H9 (cell line): ENCODE data around the gene ACVR1C. TPM values are rescaled to one million over a fixed set of nuclear protein-coding genes. Genes with fewer than 3 reads are reported as not detected.

Source experiments
- DNase-seq: peaks from one replicate; pipeline ENCODE4 v3.0.0-alpha.2; 2017
- H2AFZ ChIP-seq: one replicate; pipeline ENCODE4 v1.6.1; 2013; ENCODE audit warnings: mild to moderate bottlenecking, low read length, control low read depth, moderate library complexity
- H2AK5ac ChIP-seq: 2 replicates; pipeline ENCODE4 v1.6.1; 2013; ENCODE audit warnings: low read length, control low read depth, mixed read lengths; ENCODE audit not compliant: insufficient read length
- H2BK120ac ChIP-seq: one replicate; pipeline ENCODE4 v1.6.1; 2013; ENCODE audit warnings: low read depth, mild to moderate bottlenecking, low read length, control low read depth, inconsistent platforms; ENCODE audit not compliant: poor library complexity, severe bottlenecking
- H2BK12ac ChIP-seq: 2 replicates; pipeline ENCODE4 v1.6.1; 2013; ENCODE audit warnings: low read length, control low read depth, mixed read lengths, low read depth; ENCODE audit not compliant: insufficient read length
- H2BK15ac ChIP-seq: 2 replicates; pipeline ENCODE4 v1.6.1; 2013; ENCODE audit warnings: low read depth, low read length, control low read depth
- H2BK20ac ChIP-seq: one replicate; pipeline ENCODE4 v1.6.1; 2013; ENCODE audit warnings: low read depth, mild to moderate bottlenecking, low read length, control low read depth, inconsistent platforms; ENCODE audit not compliant: poor library complexity, severe bottlenecking
- H2BK5ac ChIP-seq: 2 replicates; pipeline ENCODE4 v1.6.1; 2013; ENCODE audit warnings: low read length, control low read depth, mixed read lengths; ENCODE audit not compliant: insufficient read length
- H3K14ac ChIP-seq: 2 replicates; pipeline ENCODE4 v1.6.1; 2013; ENCODE audit warnings: low read length, control low read depth; ENCODE audit not compliant: insufficient read depth
- H3K18ac ChIP-seq: 2 replicates; pipeline ENCODE4 v1.6.1; 2013; ENCODE audit warnings: low read depth, mild to moderate bottlenecking, mixed read lengths, low read length, control low read depth; ENCODE audit not compliant: insufficient read length
- H3K23ac ChIP-seq: 2 replicates; pipeline ENCODE4 v1.6.1; 2013; ENCODE audit warnings: low read length, control low read depth, mixed read lengths, low read depth; ENCODE audit not compliant: insufficient read length
- H3K23me2 ChIP-seq: 2 replicates; pipeline ENCODE4 v1.6.1; 2013; ENCODE audit warnings: low read depth, mild to moderate bottlenecking, mixed read lengths, low read length, control low read depth; ENCODE audit not compliant: insufficient read length, poor library complexity, severe bottlenecking
- H3K27ac ChIP-seq: 2 replicates; pipeline ENCODE4 v1.5.1; 2013; ENCODE audit warnings: low read length, control low read depth, mixed read lengths, low read depth; ENCODE audit not compliant: insufficient read length
- H3K27me3 ChIP-seq: 2 replicates; pipeline ENCODE4 v1.6.1; 2013; ENCODE audit warnings: low read length, control low read depth, inconsistent platforms; ENCODE audit not compliant: insufficient read depth
- H3K4ac ChIP-seq: 2 replicates; pipeline ENCODE4 v1.6.1; 2013; ENCODE audit warnings: low read depth, mild to moderate bottlenecking, control low read depth, inconsistent platforms, low read length, moderate library complexity
- H3K4me1 ChIP-seq: 2 replicates; pipeline ENCODE4 v1.6.1; 2013; ENCODE audit warnings: low read length, control low read depth, inconsistent platforms; ENCODE audit not compliant: insufficient read depth
- H3K4me2 ChIP-seq: 2 replicates; pipeline ENCODE4 v1.6.1; 2013; ENCODE audit warnings: low read length, control low read depth, mixed read lengths; ENCODE audit not compliant: insufficient read length, insufficient read depth
- H3K56ac ChIP-seq: 2 replicates; pipeline ENCODE4 v1.6.1; 2013; ENCODE audit warnings: low read depth, mild to moderate bottlenecking, mixed read lengths, low read length, control low read depth; ENCODE audit not compliant: insufficient read length
- H3K79me1 ChIP-seq: 2 replicates; pipeline ENCODE4 v1.6.1; 2013; ENCODE audit warnings: low read depth, mild to moderate bottlenecking, moderate library complexity, low read length, control low read depth, inconsistent platforms; ENCODE audit not compliant: insufficient read depth, poor library complexity, severe bottlenecking
- H3K79me2 ChIP-seq: 2 replicates; pipeline ENCODE4 v1.6.1; 2013; ENCODE audit warnings: low read length, control low read depth, inconsistent platforms; ENCODE audit not compliant: insufficient read depth
- H3K9ac ChIP-seq: 2 replicates; pipeline ENCODE4 v1.6.1; 2013; ENCODE audit warnings: low read length, control low read depth, mixed read lengths; ENCODE audit not compliant: insufficient read length; ENCODE audit errors: extremely low read depth
- H3K9me3 ChIP-seq: one replicate; pipeline ENCODE4 v1.6.1; 2013; ENCODE audit warnings: low read depth, low read length, inconsistent platforms; ENCODE audit not compliant: control insufficient read depth
- H3T11ph ChIP-seq: one replicate; pipeline ENCODE4 v1.6.1; 2013; ENCODE audit warnings: mild to moderate bottlenecking, low read length, control low read depth, inconsistent platforms
- H4K20me1 ChIP-seq: one replicate; pipeline ENCODE4 v1.6.1; 2013; ENCODE audit not compliant: control insufficient read depth, insufficient read length, insufficient read depth
- H4K5ac ChIP-seq: 2 replicates; pipeline ENCODE4 v1.6.1; 2013; ENCODE audit warnings: low read depth, mild to moderate bottlenecking, mixed read lengths, low read length, control low read depth; ENCODE audit not compliant: insufficient read length
- H4K8ac ChIP-seq: replicated peaks from 2 replicates; pipeline ENCODE4 v1.6.1; 2013; ENCODE audit warnings: low read length, control low read depth, mixed read lengths, low read depth; ENCODE audit not compliant: insufficient read length
- H4K91ac ChIP-seq: 2 replicates; pipeline ENCODE4 v1.6.1; 2013; ENCODE audit warnings: low read depth, mild to moderate bottlenecking, moderate library complexity, mixed read lengths, low read length, control low read depth; ENCODE audit not compliant: insufficient read length
- H3K27ac Mint-ChIP-seq, 3 experiments: 2 replicates in 2 of 3; 3 replicates in 1 of 3; pipeline ENCODE4 v1.8.0; 2020 to 2021; ENCODE audit warnings: mixed read lengths in 3 of 3, mild to moderate bottlenecking in 1 of 3, moderate library complexity in 1 of 3
- H3K27me3 Mint-ChIP-seq: 2 replicates; pipeline ENCODE4 v1.8.0; 2021; ENCODE audit warnings: low read depth, mild to moderate bottlenecking, moderate library complexity, mixed read lengths
- H3K36me3 Mint-ChIP-seq, 3 experiments: 2 replicates in 2 of 3; 3 replicates in 1 of 3; pipeline ENCODE4 v1.8.0; 2020 to 2021; ENCODE audit warnings: low read depth in 3 of 3, mixed read lengths in 3 of 3; ENCODE audit not compliant: insufficient read depth in 1 of 3
- H3K4me1 Mint-ChIP-seq, 2 experiments: 2 replicates each; pipeline ENCODE4 v1.8.0; 2020; ENCODE audit warnings: mixed read lengths in 2 of 2
- H3K4me3 Mint-ChIP-seq, 2 experiments: 2 replicates in 1 of 2; 3 replicates in 1 of 2; pipeline ENCODE4 v1.8.0; 2020 to 2021; ENCODE audit warnings: mild to moderate bottlenecking in 2 of 2, mixed read lengths in 2 of 2, moderate library complexity in 1 of 2
- H3K9me3 Mint-ChIP-seq, 2 experiments: 2 replicates in 1 of 2; 3 replicates in 1 of 2; pipeline ENCODE4 v1.8.0; 2020; ENCODE audit warnings: mild to moderate bottlenecking in 2 of 2, mixed read lengths in 2 of 2, moderate library complexity in 1 of 2
- CTCF ChIP-seq: fragments of 200-600 bp; sonication (generic); conservative IDR thresholded peaks from 3 replicates; pipeline ENCODE4 v1.8.0; 2021; ENCODE audit warnings: antibody characterized with exemption, mild to moderate bottlenecking
- WGBS: extraction: QIAGEN DNeasy Blood & Tissue Kit; methylation state at CpG from one replicate; pipeline ENCODE4 v1.1.7; 2013; ENCODE audit warnings: missing lambda C conversion rate, low lambda C conversion rate, mixed read lengths; ENCODE audit not compliant: insufficient read length; ENCODE audit errors: extremely low coverage; 5-methylcytosine and 5-hydroxymethylcytosine counted together
- total RNA-seq: library from RNA; stranded (reverse); gene quantifications from 2 replicates; pipeline ENCODE4 v1.2.1, GENCODE V29; 2021

The ACVR1C gene
- total RNA-seq, 1 experiment from 2014 or later = 0.81 TPM

DNA sequence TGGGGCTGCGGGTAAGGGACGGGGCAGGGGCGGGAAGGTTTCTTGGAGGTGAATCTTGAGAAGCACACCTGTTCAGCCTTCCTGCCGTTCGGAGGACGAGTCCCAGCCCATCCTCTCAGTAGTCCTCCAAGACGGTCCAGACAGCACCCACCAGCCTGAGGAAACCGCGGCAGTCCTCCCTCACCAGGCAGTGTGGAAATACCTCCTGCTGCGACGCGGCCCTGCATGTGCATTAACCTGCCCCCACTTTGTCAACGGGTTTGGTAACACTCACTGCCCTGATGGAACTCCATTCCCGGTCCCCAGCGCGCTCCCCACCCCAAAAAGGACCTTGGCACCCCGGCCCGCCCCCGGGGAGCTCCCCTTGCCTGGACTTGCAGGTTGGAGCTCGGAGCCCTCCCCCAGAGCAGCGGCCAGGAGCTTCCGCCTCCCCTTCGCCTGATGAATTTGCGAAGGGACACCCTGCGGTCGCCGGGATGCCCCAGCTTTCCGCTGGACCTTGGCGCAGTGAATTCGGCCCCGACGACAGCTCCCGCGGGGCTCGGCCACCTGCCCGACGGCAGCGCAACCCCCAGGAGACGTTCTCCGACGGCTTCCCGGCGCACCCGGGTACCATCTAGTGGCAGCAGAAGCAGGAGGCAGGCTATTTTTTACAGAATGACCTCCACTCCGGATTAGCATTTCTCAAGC is 31.5 kb downstream of the ACVR1C start:
- peak; percentile 83 for TF ChIP-seq CTCF
- H3K9me3 Mint-ChIP-seq = no peaks in the 10 kb centered on the region
- H3K27me3 Mint-ChIP-seq = peaks cover 21% of the 10 kb centered on the region
- Histone ChIP-seq H2BK5ac (no peak overlapping the region), H3T11ph (no peak overlapping the region), H3K23me2 (no peaks in the 10 kb centered on the region), H3K4me2 (peak overlapping the region; percentile 1), H2BK12ac (no peak overlapping the region), H3K79me1 (no peaks in the 10 kb centered on the region), H4K91ac (no peak overlapping the region), H2BK15ac (no peak overlapping the region), H2BK20ac (no peak overlapping the region), H3K56ac (no peak overlapping the region), H4K5ac (no peak overlapping the region), H4K8ac (no peak overlapping the region), H3K4me1 (no peaks in the 10 kb centered on the region), H3K4ac (no peak overlapping the region), H3K18ac (no peak overlapping the region), H3K23ac (no peak overlapping the region), H2AK5ac (no peak overlapping the region), H3K9ac (no peak overlapping the region), H2AFZ (no peak overlapping the region), H2BK120ac (no peak overlapping the region), H3K79me2 (no peaks in the 10 kb centered on the region), H3K27ac (no peak overlapping the region), H3K27me3 (no peaks in the 10 kb centered on the region; the same call in 1 of the 2 replicates), H3K9me3 (no peaks in the 10 kb centered on the region), H3K14ac (no peak overlapping the region), H4K20me1 (no peaks in the 10 kb centered on the region)
- no peak overlapping the region for H3K27ac Mint-ChIP-seq
- H3K4me3 Mint-ChIP-seq = peak overlapping the region in 1 of 2 experiments; percentile 25; a peak in 2 of 5 replicates
- H3K36me3 Mint-ChIP-seq = no peaks in the 10 kb centered on the region
- DNase-seq = peak; percentile 80
- no CpG with 5 or more reads among the region's 45 CpGs for WGBS
- peaks cover 3 to 5% of the 10 kb centered on the region in 2 experiments; a peak in 1 of 4 replicates for H3K4me1 Mint-ChIP-seq
